T-helper 17 cell (primary cell): ENCODE data around the gene PHOX2B. TPM values are rescaled to one million over a fixed set of nuclear protein-coding genes. Genes with fewer than 3 reads are reported as not detected.

Experiments
- ATAC-seq: fragments of 150-1000 bp; cut with Tn5 transposase; 2 replicates; pipeline ENCODE4 v1.10.0; 2021; ENCODE audit warnings: mild to moderate bottlenecking, moderate library complexity
- DNase-seq, 3 donors: peaks; one replicate each; pipeline versions ENCODE4 v3.0.0 to v3.0.0-alpha.2; 2020 to 2021
- H3K9me3 ChIP-seq: one replicate; pipeline ENCODE4 v1.7.0; 2013; ENCODE audit warnings: low read length, mild to moderate bottlenecking; ENCODE audit not compliant: control insufficient read depth, poor library complexity, severe bottlenecking
- H3K27ac Mint-ChIP-seq: one replicate; pipeline ENCODE4 v1.8.0; 2022; ENCODE audit warnings: mild to moderate bottlenecking, moderate library complexity, mixed read lengths
- H3K27me3 Mint-ChIP-seq: one replicate; pipeline ENCODE4 v1.8.0; 2022; ENCODE audit warnings: mixed read lengths
- H3K36me3 Mint-ChIP-seq: one replicate; pipeline ENCODE4 v1.8.0; 2022; ENCODE audit warnings: low read depth, mixed read lengths
- H3K4me1 Mint-ChIP-seq: one replicate; pipeline ENCODE4 v1.8.0; 2022; ENCODE audit warnings: mild to moderate bottlenecking, mixed read lengths
- H3K4me3 Mint-ChIP-seq: one replicate; pipeline ENCODE4 v1.8.0; 2022; ENCODE audit warnings: mild to moderate bottlenecking, moderate library complexity, mixed read lengths
- total RNA-seq, 4 donors: library from RNA in 2 of 4; stranded (reverse) in 2 of 4; gene quantifications; one replicate each; pipeline ENCODE4 v1.2.3 and lab custom pipeline; 2022 to 2026

The PHOX2B gene
- total RNA-seq (not detected), total RNA-seq (lab: John Stamatoyannopoulos, UW) (0 to 0.12 reads per million in 2 donors)

DNA sequence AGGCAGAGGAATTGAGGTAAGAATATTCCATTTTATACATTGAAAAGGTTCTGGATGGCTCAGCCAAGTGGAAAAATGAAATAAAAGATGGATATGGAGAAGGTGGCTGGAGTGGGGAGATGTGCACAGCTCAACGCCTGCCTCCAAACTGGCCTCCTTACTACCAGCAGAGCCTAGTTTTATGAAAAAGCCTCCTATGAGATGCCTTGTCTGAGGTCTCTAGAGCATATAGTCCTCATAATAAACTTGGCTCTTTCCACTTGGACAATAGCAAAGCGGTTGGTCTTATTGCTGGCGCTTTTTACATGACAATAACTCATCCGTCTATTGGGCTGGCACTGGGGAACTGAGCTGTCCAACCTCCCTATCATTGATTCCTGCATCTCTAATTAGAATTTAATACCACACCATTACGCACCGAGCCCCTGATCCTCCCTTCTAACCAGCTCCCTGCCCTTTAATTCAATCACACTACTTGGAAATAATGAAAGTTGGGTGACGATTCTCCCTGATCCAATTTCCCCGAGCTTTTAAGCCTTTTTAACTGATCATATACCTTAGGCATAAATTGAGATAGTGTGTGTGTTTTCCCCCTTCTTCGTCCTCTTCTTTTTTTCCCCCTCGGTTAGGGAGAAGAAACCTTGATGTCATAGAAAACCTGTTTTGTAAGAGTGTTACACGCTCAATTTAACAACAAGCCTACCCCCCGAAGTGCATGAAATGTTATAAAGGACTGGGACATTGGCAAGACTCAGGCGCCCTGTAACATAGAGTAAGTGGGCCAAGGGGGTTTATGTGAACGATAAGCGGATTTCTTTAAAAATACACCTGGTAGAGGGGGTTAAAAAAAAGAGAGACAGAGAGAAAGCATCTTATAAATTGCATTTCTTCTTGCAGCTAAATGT lies at the start of gene PHOX2B:
TSS of gene PHOX2B (minus strand) at position 155 of the 905 bp plus-strand sequence. CDS start at position 40, 115 bp downstream.
- no peaks in the 10 kb centered on the region for H3K36me3 Mint-ChIP-seq
- no peak within 1 kb of the TSS for H3K4me3 Mint-ChIP-seq
- no peaks in the 10 kb centered on the region for H3K9me3 ChIP-seq
- no peak within 1 kb of the TSS for H3K27ac Mint-ChIP-seq
- DNase-seq (no peak), ATAC-seq (no peak)
- peaks cover 94% of the 10 kb centered on the region for H3K27me3 Mint-ChIP-seq
- peaks cover 2% of the 10 kb centered on the region for H3K4me1 Mint-ChIP-seq

- H3K36me3 Mint-ChIP-seq, result no peaks in the 10 kb centered on the region
- no peak overlapping the region for H3K27ac Mint-ChIP-seq
- peaks cover 20% of the 10 kb centered on the region for H3K27me3 Mint-ChIP-seq
- no peaks in the 10 kb centered on the region for H3K9me3 ChIP-seq
- DNase-seq (no peak), ATAC-seq (no peak)
- no peak overlapping the region for H3K4me3 Mint-ChIP-seq
- H3K4me1 Mint-ChIP-seq, result no peaks in the 10 kb centered on the region
Measured at GRCh38 chr4:41797260-41797659, 48.7 kb upstream of the PHOX2B start.

GRCh38 chr4:41796545-41797210 lies 48.2 kb upstream of the PHOX2B start:
- ATAC-seq (no peak), DNase-seq (no peak)
- H3K9me3 ChIP-seq, result no peaks in the 10 kb centered on the region
- H3K27ac Mint-ChIP-seq, result no peak overlapping the region
- no peak overlapping the region for H3K4me3 Mint-ChIP-seq
- peaks cover 26% of the 10 kb centered on the region for H3K27me3 Mint-ChIP-seq
- H3K36me3 Mint-ChIP-seq, result no peaks in the 10 kb centered on the region
- no peaks in the 10 kb centered on the region for H3K4me1 Mint-ChIP-seq

GRCh38 chr4:41795796-41796385 lies 47.4 kb upstream of the PHOX2B start:
- Mint-ChIP-seq H3K27ac (no peak overlapping the region), H3K4me1 (no peaks in the 10 kb centered on the region), H3K27me3 (peaks cover 32% of the 10 kb centered on the region), H3K4me3 (no peak overlapping the region), H3K36me3 (no peaks in the 10 kb centered on the region)
- ATAC-seq, result no peak
- no peaks in the 10 kb centered on the region for H3K9me3 ChIP-seq
- no peak for DNase-seq

DNA sequence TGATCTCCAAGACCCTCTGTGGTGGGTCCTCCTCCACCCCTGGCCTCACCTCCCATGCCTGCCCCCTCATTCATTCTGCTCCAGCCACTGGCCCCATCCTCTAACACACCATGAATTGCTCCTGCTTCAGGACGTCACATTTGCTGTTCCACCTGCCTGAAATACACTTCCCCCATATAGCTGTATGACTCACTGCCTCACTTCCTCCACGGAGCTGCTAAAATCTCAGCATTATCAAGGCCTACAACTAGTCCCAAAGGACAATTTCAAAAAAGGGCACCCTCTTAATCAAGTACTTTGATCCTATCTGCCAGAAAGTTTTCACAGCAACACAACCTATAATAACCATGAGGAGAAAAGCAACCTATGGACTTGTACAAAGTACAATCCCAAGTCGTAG lies 43.6 kb upstream of the PHOX2B start:
- H3K27me3 Mint-ChIP-seq, result peaks cover 45% of the 10 kb centered on the region
- H3K27ac Mint-ChIP-seq, result no peak overlapping the region
- ATAC-seq (no peak), DNase-seq (no peak)
- no peaks in the 10 kb centered on the region for H3K9me3 ChIP-seq
- no peak overlapping the region for H3K4me3 Mint-ChIP-seq
- H3K4me1 Mint-ChIP-seq, result no peaks in the 10 kb centered on the region
- no peaks in the 10 kb centered on the region for H3K36me3 Mint-ChIP-seq

DNA sequence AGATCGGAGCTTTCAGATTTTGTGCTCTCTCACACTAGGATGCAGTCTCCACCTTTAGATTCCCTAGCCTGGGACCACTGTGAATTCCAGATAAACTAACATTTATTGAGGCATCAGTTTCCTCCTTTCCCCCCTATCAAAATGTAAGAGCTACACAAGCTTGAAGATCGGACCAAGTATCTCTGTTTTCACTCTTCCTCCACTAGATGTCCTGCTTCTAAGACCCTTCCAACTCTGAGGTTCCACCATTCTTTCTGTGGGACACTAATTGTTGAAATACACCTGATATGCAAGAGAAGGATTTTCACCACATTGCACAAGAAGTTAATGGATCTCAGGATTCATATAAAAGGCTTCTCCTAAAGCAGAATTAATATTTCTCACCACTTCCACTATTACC lies 43.0 kb upstream of the PHOX2B start:
- no peak overlapping the region for H3K4me3 Mint-ChIP-seq
- H3K4me1 Mint-ChIP-seq, result no peaks in the 10 kb centered on the region

GRCh38 chr4:41787931-41788330 lies 39.4 kb upstream of the PHOX2B start:
- H3K4me3 Mint-ChIP-seq, result no peak overlapping the region
- ATAC-seq, result no peak

More for the DNA sequence above, 43.0 kb upstream of the PHOX2B start:
- no peak overlapping the region for H3K27ac Mint-ChIP-seq
- no peaks in the 10 kb centered on the region for H3K36me3 Mint-ChIP-seq
- ATAC-seq (no peak), DNase-seq (no peak)
- peaks cover 45% of the 10 kb centered on the region for H3K27me3 Mint-ChIP-seq
- no peaks in the 10 kb centered on the region for H3K9me3 ChIP-seq

DNA sequence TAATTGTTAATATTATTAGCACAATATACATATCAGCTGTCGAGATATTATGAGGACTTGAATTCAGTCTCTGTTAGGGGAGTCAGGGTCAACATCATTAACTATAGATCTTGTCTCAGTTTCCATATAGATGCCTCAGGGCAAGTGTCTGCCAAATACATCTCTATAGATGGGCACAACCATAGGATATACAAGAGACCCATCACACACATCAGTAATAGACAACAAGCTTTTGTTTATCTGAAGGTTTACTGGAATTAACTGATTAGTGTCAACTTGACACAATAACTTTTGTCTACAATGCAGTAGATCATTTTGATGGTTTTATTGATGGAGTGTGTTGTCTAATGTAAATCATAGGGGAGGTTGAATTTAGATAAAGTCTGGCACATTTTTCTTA lies 37.1 kb upstream of the PHOX2B start:
- ATAC-seq, result no peak
- H3K36me3 Mint-ChIP-seq, result no peaks in the 10 kb centered on the region
- DNase-seq, result no peak
- H3K27ac Mint-ChIP-seq, result no peak overlapping the region
- no peaks in the 10 kb centered on the region for H3K9me3 ChIP-seq
- no peaks in the 10 kb centered on the region for H3K4me1 Mint-ChIP-seq
- H3K27me3 Mint-ChIP-seq, result peaks cover 21% of the 10 kb centered on the region
- no peak overlapping the region for H3K4me3 Mint-ChIP-seq

More at GRCh38 chr4:41787931-41788330, 39.4 kb upstream of the PHOX2B start:
- Mint-ChIP-seq H3K36me3 (no peaks in the 10 kb centered on the region), H3K4me1 (no peaks in the 10 kb centered on the region), H3K27ac (no peak overlapping the region), H3K27me3 (peaks cover 40% of the 10 kb centered on the region)
- no peaks in the 10 kb centered on the region for H3K9me3 ChIP-seq
- no peak for DNase-seq

DNA sequence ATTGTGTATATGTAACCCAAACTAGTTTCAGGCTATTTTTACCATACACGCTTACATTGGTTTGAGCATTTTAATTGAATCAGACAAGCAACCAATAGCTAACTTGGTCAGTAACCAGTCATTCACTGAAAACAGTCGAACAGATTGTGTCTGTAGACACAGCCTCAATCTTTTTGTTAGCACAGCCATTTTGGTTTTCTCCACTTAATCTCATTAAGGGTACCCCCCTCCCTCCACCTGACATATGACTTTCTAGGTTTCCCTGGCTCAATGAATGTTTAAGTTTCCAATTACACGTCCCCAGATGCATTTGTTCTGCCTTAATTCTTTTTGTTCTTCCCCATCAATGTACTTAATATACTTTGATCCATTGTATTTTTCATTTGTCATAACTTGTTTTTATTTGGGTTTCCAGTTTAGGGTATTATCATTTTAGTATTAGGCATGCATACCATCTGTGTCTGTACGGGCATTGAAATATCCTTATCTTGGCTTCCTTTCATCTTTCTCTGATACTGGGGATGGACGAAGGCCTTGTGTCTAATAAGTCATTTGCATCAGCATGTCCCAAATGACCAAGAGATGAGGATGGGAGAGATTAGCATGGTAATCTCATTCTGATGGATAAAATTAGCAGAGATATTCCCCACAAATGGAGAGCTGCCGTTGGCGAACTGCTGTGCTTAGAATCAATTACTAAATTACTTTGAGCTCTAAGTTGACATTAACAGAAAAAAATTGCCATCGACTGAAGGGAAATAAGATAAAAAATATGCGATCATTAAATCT lies 35.9 kb upstream of the PHOX2B start:
- Mint-ChIP-seq H3K4me1 (no peaks in the 10 kb centered on the region), H3K27ac (no peak overlapping the region), H3K4me3 (no peak overlapping the region), H3K36me3 (no peaks in the 10 kb centered on the region), H3K27me3 (peaks cover 21% of the 10 kb centered on the region)
- H3K9me3 ChIP-seq, result no peaks in the 10 kb centered on the region
- DNase-seq (no peak), ATAC-seq (no peak)

DNA sequence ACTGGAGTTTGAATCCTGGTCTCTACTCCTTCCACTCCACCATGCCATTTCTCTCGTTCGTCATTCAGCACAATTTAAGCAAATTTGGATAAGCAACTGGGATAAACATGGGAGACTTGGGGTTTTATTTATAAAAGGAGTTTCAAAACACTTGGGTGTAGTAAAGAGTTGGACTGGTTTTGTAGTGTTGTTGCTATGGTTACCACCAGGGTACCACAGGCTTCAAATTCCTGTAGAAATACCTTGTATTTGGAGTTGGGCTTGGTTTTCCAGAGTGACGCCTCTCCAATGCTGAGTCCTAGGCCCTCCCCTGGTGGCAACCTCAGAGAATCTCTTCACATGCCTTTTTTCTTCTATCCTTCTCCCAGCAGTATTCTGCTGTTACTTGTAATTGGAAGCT lies 27.9 kb upstream of the PHOX2B start:
- Mint-ChIP-seq H3K27ac (no peak overlapping the region), H3K4me3 (no peak overlapping the region), H3K27me3 (peaks cover 5% of the 10 kb centered on the region), H3K4me1 (no peaks in the 10 kb centered on the region), H3K36me3 (no peaks in the 10 kb centered on the region)
- ATAC-seq (no peak), DNase-seq (no peak)
- no peaks in the 10 kb centered on the region for H3K9me3 ChIP-seq

- no peak for DNase-seq
- H3K9me3 ChIP-seq, result no peaks in the 10 kb centered on the region
- H3K4me1 Mint-ChIP-seq, result no peaks in the 10 kb centered on the region
- H3K27ac Mint-ChIP-seq, result no peak overlapping the region
- no peak overlapping the region for H3K4me3 Mint-ChIP-seq
- H3K27me3 Mint-ChIP-seq, result peaks cover 5% of the 10 kb centered on the region
- no peak for ATAC-seq
- no peaks in the 10 kb centered on the region for H3K36me3 Mint-ChIP-seq
Measured at GRCh38 chr4:41763729-41764128, 15.2 kb upstream of the PHOX2B start.

- no peaks in the 10 kb centered on the region for H3K36me3 Mint-ChIP-seq
- no peak for ATAC-seq
- no peaks in the 10 kb centered on the region for H3K4me1 Mint-ChIP-seq
Measured at GRCh38 chr4:41758884-41759283, 10.4 kb upstream of the PHOX2B start.

More at GRCh38 chr4:41758884-41759283, 10.4 kb upstream of the PHOX2B start:
- H3K27me3 Mint-ChIP-seq, result peaks cover 18% of the 10 kb centered on the region
- no peak for DNase-seq
- no peak overlapping the region for H3K27ac Mint-ChIP-seq
- H3K9me3 ChIP-seq, result no peaks in the 10 kb centered on the region
- H3K4me3 Mint-ChIP-seq, result no peak overlapping the region
